ENCODE measurements around the gene SAFB2. TPM values are rescaled to one million over a fixed set of nuclear protein-coding genes. Genes with fewer than 3 reads are reported as not detected.

SAFB2 gene
- polyA plus RNA-seq, 1 experiment: 13.3 TPM

DNA sequence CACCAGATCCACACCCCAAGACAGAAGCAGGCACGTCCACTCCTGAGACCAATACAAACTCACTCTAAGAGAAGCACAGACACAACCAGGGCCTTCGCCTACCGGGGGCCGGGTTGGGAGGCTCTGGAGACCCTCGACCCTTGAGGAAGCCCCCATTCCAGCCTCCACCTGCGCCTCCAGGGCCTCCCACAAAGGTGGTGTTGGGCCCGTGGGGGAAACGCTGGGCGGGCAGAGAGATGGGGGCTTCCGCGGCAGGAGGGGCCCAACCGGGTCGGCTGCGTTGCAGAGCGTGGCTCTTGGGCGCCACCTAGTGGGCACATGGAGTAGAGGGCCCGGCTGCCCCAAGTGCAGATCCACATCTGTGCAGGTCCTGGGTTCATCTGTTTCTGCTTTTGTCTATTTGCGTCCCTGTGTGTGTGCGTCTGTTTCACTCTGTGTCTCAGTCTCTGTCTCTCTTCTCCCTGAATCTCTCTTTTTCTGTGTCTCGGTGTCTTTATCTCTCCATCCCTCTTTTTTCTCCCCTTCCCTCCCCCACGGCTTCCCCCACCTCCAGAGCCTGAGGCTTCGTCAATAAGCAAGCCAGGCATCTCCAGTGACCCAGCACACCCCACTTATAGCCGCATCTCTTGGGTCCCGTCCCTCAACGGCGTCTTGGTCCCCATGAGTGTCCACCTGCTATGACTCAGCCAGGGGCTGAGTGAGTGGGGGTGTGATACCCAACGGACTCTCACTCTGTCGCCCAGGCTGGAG lies 44.3 kb downstream of the SAFB2 start:
- POLR2A ChIA-PET: no interaction called here
- H3K4me3 ChIP-seq (ENCODE audit: low read depth, low read length): no peak overlapping the region
- TF ChIP-seq, protein P1, sequence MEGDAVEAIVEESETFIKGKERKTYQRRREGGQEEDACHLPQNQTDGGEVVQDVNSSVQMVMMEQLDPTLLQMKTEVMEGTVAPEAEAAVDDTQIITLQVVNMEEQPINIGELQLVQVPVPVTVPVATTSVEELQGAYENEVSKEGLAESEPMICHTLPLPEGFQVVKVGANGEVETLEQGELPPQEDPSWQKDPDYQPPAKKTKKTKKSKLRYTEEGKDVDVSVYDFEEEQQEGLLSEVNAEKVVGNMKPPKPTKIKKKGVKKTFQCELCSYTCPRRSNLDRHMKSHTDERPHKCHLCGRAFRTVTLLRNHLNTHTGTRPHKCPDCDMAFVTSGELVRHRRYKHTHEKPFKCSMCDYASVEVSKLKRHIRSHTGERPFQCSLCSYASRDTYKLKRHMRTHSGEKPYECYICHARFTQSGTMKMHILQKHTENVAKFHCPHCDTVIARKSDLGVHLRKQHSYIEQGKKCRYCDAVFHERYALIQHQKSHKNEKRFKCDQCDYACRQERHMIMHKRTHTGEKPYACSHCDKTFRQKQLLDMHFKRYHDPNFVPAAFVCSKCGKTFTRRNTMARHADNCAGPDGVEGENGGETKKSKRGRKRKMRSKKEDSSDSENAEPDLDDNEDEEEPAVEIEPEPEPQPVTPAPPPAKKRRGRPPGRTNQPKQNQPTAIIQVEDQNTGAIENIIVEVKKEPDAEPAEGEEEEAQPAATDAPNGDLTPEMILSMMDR (IDR thresholded peaks at IDR 0.05; ENCODE audit: insufficient read depth, low read depth, low read length): peak; percentile 98
- DNase-seq (ENCODE audit: low read depth): no peak
- H3K27me3 ChIP-seq (ENCODE audit: control insufficient read depth, insufficient read depth, low read length): no peaks in the 10 kb centered on the region
- CTCF ChIA-PET: interaction anchor here (0.6 to 2.5 kb wide), 9 partner anchors 10 to 593 kb away, joined by 3 to 11 read pairs (median 4); partner anchors contain the start of gene TINCR
- H3K36me3 ChIP-seq (ENCODE audit: control insufficient read depth, insufficient read depth, low read length): peaks cover 4% of the 10 kb centered on the region

DNA sequence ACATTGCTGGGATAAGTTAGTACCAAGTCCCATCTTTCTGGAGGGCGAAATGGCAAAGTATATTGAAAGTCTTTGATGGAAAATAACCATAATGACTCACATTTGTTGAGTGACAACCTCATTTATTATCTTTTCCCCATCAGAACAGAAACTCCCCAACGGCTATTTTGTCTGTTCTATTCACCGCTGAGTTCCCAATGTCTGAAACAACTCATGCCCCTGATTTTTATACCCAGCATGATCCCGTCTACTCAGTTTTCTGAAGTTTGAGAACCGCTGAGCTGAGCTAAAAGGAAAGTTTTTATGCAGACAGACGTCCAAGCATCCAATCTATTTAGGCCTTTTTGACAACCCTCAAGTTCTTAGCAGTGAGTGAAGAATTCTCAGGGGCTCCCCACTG lies 47.0 kb downstream of the SAFB2 start:
- TF ChIP-seq, protein P1 (IDR thresholded peaks at IDR 0.05; ENCODE audit: insufficient read depth, low read depth, low read length): no peak
- no peaks in the 10 kb centered on the region for H3K36me3 ChIP-seq (ENCODE audit: control insufficient read depth, insufficient read depth, low read length)
- POLR2A ChIA-PET: no interaction called here
- CTCF ChIA-PET: interaction anchor here (0.5 kb wide), 1 partner anchor 662 kb away, joined by 4 read pairs; no protein-coding TSS in a partner anchor
- H3K4me3 ChIP-seq (ENCODE audit: low read depth, low read length): no peak overlapping the region
- H3K27me3 ChIP-seq (ENCODE audit: control insufficient read depth, insufficient read depth, low read length): no peaks in the 10 kb centered on the region; the same call in 1 of the 2 replicates
- DNase-seq (ENCODE audit: low read depth): no peak

DNA sequence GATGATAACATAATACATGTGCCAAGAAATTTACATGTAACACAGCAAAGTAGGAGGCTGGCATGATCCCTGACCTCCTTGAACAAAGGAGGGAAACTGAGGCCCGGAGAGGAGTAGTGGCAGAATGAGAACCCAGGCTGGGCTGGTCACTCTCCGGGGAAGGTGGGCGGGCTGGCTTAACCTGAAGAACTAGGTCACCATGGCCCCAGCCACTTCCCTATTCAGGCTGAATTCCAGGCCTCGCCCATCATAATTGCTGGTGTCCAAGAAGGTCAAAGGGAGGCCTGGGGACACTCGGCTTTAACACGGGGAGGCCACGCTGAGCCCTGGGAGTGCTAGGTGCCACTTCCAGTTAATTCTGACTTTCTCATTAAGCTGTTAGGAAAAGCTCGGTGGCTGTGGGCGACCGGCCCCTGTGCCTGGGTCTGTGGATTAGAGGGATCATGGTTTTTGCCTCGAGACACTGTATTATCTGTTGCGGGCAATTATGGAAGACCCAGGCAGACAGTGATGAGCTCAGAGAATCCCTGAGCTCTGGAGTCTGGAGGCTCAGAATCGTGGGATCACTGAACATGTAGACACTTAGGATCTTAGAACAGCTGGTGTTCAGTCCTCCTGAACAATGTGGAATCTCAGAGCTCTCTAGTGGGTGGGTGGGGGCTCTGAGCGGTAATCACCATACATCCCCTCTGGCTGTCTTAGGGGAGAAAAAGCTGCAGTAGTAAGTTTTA lies 49.9 kb downstream of the SAFB2 start:
- Histone ChIP-seq H3K36me3 (ENCODE audit: control insufficient read depth, insufficient read depth, low read length) (no peaks in the 10 kb centered on the region), H3K4me3 (ENCODE audit: low read depth, low read length) (no peak overlapping the region), H3K27me3 (ENCODE audit: control insufficient read depth, insufficient read depth, low read length) (peaks cover 2% of the 10 kb centered on the region)
- CTCF ChIA-PET: interaction anchor here (1.3 kb wide), 1 partner anchor 524 kb away, joined by 4 read pairs; no protein-coding TSS in a partner anchor
- TF ChIP-seq, protein P1 (IDR thresholded peaks at IDR 0.05; ENCODE audit: insufficient read depth, low read depth, low read length): no peak
- DNase-seq (ENCODE audit: low read depth): no peak
- POLR2A ChIA-PET: no interaction called here

DNA sequence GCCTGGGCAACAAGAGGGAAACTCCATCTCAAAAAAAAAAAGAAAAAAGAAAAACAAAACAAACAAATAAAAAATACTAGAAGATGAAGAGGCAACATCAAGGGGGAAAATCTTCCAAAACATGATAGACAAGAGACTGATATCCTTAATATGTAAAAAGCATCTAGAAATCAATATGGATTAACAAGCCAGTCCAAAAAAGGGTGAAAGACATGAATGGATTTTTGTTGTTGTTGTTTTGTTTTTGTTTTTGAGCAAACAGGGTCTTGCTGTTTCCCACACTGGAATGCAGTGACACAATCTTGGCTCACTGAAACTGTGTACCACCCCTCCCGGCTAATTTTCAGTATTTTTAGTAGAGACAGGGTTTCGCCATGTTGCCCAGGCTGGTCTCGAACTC lies 50.8 kb downstream of the SAFB2 start:
- TF ChIP-seq, protein P1 (IDR thresholded peaks at IDR 0.05; ENCODE audit: insufficient read depth, low read depth, low read length): no peak
- Histone ChIP-seq H3K27me3 (ENCODE audit: control insufficient read depth, insufficient read depth, low read length) (peaks cover 9% of the 10 kb centered on the region), H3K4me3 (ENCODE audit: low read depth, low read length) (no peak overlapping the region), H3K36me3 (ENCODE audit: control insufficient read depth, insufficient read depth, low read length) (no peaks in the 10 kb centered on the region)
- DNase-seq (ENCODE audit: low read depth): no peak
- CTCF ChIA-PET: interaction anchor here (0.5 to 1.3 kb wide), 2 partner anchors 28 to 523 kb away, joined by 4 to 5 read pairs; no protein-coding TSS in a partner anchor
- POLR2A ChIA-PET: no interaction called here

DNA sequence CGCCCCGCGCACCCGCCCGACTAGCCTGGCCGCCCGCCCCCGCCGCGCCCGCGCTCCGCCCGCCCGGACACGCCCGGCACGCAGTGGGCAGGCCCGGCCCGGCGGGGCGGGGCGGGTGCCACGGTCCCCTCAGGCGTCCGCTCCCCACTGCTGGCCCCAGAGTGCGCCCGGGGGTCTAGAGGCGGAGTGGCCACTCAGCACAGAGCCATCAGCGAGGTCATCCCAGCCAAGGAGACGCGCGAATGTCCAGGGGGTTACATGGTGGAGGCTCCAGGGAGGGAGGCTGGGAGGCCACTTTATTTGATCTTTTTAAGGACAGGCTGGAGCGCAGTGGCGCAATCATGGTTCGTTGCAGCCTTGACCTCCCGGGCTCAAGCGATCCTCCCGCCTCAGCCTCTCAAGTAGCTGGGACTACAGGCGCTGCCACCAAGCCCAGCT lies 54.6 kb downstream of the SAFB2 start:
- Histone ChIP-seq H3K36me3 (ENCODE audit: control insufficient read depth, insufficient read depth, low read length) (no peaks in the 10 kb centered on the region), H3K4me3 (ENCODE audit: low read depth, low read length) (no peak overlapping the region; the same call in 1 of the 2 replicates), H3K27me3 (ENCODE audit: control insufficient read depth, insufficient read depth, low read length) (peaks cover 12% of the 10 kb centered on the region)
- ChIA-PET POLR2A (no interaction called here), CTCF (interaction anchor here (1.6 kb wide), 1 partner anchor 11 kb away, joined by 5 read pairs; no protein-coding TSS in a partner anchor)
- DNase-seq (ENCODE audit: low read depth): no peak
- TF ChIP-seq, protein P1 (IDR thresholded peaks at IDR 0.05; ENCODE audit: insufficient read depth, low read depth, low read length): no peak
